ENCODE measurements around the gene ACSF2. TPM values are rescaled to one million over a fixed set of nuclear protein-coding genes. Genes with fewer than 3 reads are reported as not detected.
A peak's percentile ranks its signal among the peaks of the same experiment; 100 is the strongest.
"Not testable (repeated sequence)": the region's sequence is repeated elsewhere in the genome, so short reads cannot be mapped to it uniquely, and the experiment has no call there.

Gene ACSF2
- total RNA-seq (2014; rRNA removed; shearing (Covaris generic)), result 11.2 and 11.8 TPM in 2 replicates
- polyA plus RNA-seq (2015; cell fraction: cytosol; rRNA removed), result 1.2 and 3.0 TPM in 2 replicates
- polyA plus RNA-seq (2015; cell fraction: nucleus; rRNA removed), result 59.6 and 79.5 TPM in 2 replicates

GRCh38 chr17:50425682-50426471, at the start of gene ACSF2:
Gene ACSF2 (plus strand): TSS chr17:50426218. CDS start chr17:50426262, 44 bp downstream.
- DNase-seq (ENCODE audit: low read depth, low spot score), result peak; percentile 53
- in situ Hi-C loops (cut with HindIII; ENCODE audit: low pct_unique_long_range_greater_than_20kb, low sequenced_read_pairs), result no loop called here

- in situ Hi-C loops (cut with HindIII; ENCODE audit: low pct_unique_long_range_greater_than_20kb, low sequenced_read_pairs), result no loop called here
- no peak for DNase-seq (ENCODE audit: low read depth, low spot score)
Measured at GRCh38 chr17:50379351-50380132, 46.5 kb upstream of the ACSF2 start.

- no peak for DNase-seq (ENCODE audit: low read depth, low spot score)
- in situ Hi-C loops (cut with HindIII; ENCODE audit: low pct_unique_long_range_greater_than_20kb, low sequenced_read_pairs), result no loop called here
Measured at GRCh38 chr17:50380369-50381259, 45.4 kb upstream of the ACSF2 start.

GRCh38 chr17:50381260-50381815, 44.7 kb upstream of the ACSF2 start:
- DNase-seq (ENCODE audit: low read depth, low spot score), result peak; percentile 96
- in situ Hi-C loops (cut with HindIII; ENCODE audit: low pct_unique_long_range_greater_than_20kb, low sequenced_read_pairs), result no loop called here

- in situ Hi-C loops (cut with HindIII; ENCODE audit: low pct_unique_long_range_greater_than_20kb, low sequenced_read_pairs), result no loop called here
- DNase-seq (ENCODE audit: low read depth, low spot score), result peak; percentile 70
Measured at GRCh38 chr17:50381920-50382319, 44.1 kb upstream of the ACSF2 start.

GRCh38 chr17:50382931-50383330, 43.1 kb upstream of the ACSF2 start:
- no peak for DNase-seq (ENCODE audit: low read depth, low spot score)
- in situ Hi-C loops (cut with HindIII; ENCODE audit: low pct_unique_long_range_greater_than_20kb, low sequenced_read_pairs), result no loop called here

GRCh38 chr17:50386510-50386909, 39.5 kb upstream of the ACSF2 start:
- DNase-seq (ENCODE audit: low read depth, low spot score), result no peak
- in situ Hi-C loops (cut with HindIII; ENCODE audit: low pct_unique_long_range_greater_than_20kb, low sequenced_read_pairs), result no loop called here

- in situ Hi-C loops (cut with HindIII; ENCODE audit: low pct_unique_long_range_greater_than_20kb, low sequenced_read_pairs), result no loop called here
- DNase-seq (ENCODE audit: low read depth, low spot score), result no peak
Measured at GRCh38 chr17:50388728-50389127, 37.3 kb upstream of the ACSF2 start.

- no peak for DNase-seq (ENCODE audit: low read depth, low spot score)
- in situ Hi-C loops (cut with HindIII; ENCODE audit: low pct_unique_long_range_greater_than_20kb, low sequenced_read_pairs), result no loop called here
Measured at GRCh38 chr17:50389534-50389933, 36.5 kb upstream of the ACSF2 start.

- no peak for DNase-seq (ENCODE audit: low read depth, low spot score)
- in situ Hi-C loops (cut with HindIII; ENCODE audit: low pct_unique_long_range_greater_than_20kb, low sequenced_read_pairs), result no loop called here
Measured at GRCh38 chr17:50392621-50393020, 33.4 kb upstream of the ACSF2 start.

- DNase-seq (ENCODE audit: low read depth, low spot score), result no peak
- in situ Hi-C loops (cut with HindIII; ENCODE audit: low pct_unique_long_range_greater_than_20kb, low sequenced_read_pairs), result no loop called here
Measured at GRCh38 chr17:50393700-50394099, 32.3 kb upstream of the ACSF2 start.

GRCh38 chr17:50394711-50395110, 31.3 kb upstream of the ACSF2 start:
- DNase-seq (ENCODE audit: low read depth, low spot score), result peak; percentile 32
- in situ Hi-C loops (cut with HindIII; ENCODE audit: low pct_unique_long_range_greater_than_20kb, low sequenced_read_pairs), result no loop called here

GRCh38 chr17:50396261-50397110, 29.5 kb upstream of the ACSF2 start:
- in situ Hi-C loops (cut with HindIII; ENCODE audit: low pct_unique_long_range_greater_than_20kb, low sequenced_read_pairs), result no loop called here
- peak; percentile 30 for DNase-seq (ENCODE audit: low read depth, low spot score)

GRCh38 chr17:50397111-50397918, 28.7 kb upstream of the ACSF2 start, which contains the start of gene LRRC59:
Gene LRRC59 (minus strand): TSS chr17:50397523. CDS start chr17:50397317, 206 bp downstream.
- in situ Hi-C loops (cut with HindIII; ENCODE audit: low pct_unique_long_range_greater_than_20kb, low sequenced_read_pairs), result no loop called here
- DNase-seq (ENCODE audit: low read depth, low spot score), result peak; percentile 83

- in situ Hi-C loops (cut with HindIII; ENCODE audit: low pct_unique_long_range_greater_than_20kb, low sequenced_read_pairs), result no loop called here
- no peak for DNase-seq (ENCODE audit: low read depth, low spot score)
Measured at GRCh38 chr17:50397919-50398285, 28.1 kb upstream of the ACSF2 start.

- DNase-seq (ENCODE audit: low read depth, low spot score); in situ Hi-C loops (cut with HindIII; ENCODE audit: low pct_unique_long_range_greater_than_20kb, low sequenced_read_pairs): not testable (repeated sequence)
Measured at GRCh38 chr17:50398672-50399071, 27.3 kb upstream of the ACSF2 start.

Measured in SK-MEL-5 (cell line).